Fibroblast of mammary gland (primary cell): ENCODE data around the gene THSD7B.
"Not testable (repeated sequence)": the region's sequence is repeated elsewhere in the genome, so short reads cannot be mapped to it uniquely, and the experiment has no call there.

ENCODE experiments used
- DNase-seq: peaks from one replicate; pipeline ENCODE4 v3.0.0-alpha.2; 2010; ENCODE audit warnings: low read depth
- H3K4me3 ChIP-seq: 2 replicates; pipeline ENCODE4 v1.5.1; 2011; ENCODE audit warnings: low read depth, mild to moderate bottlenecking, low read length, moderate library complexity; ENCODE audit not compliant: control insufficient read depth
- CTCF ChIP-seq: conservative IDR thresholded peaks from 2 replicates; pipeline ENCODE4 v1.5.1; 2011; ENCODE audit warnings: low read depth, low read length, inconsistent platforms; ENCODE audit not compliant: control insufficient read depth, insufficient read depth

The THSD7B gene

GRCh38 chr2:137039482-137040152 lies 274.3 kb downstream of the THSD7B start:
- no peak for TF ChIP-seq CTCF
- DNase-seq = no peak
- H3K4me3 ChIP-seq = no peak overlapping the region

- no peak overlapping the region for H3K4me3 ChIP-seq
- DNase-seq = no peak
- no peak for TF ChIP-seq CTCF
Observed at GRCh38 chr2:137047369-137047768, 282.0 kb downstream of the THSD7B start.

GRCh38 chr2:137048455-137048854 lies 283.1 kb downstream of the THSD7B start:
- no peak overlapping the region for H3K4me3 ChIP-seq
- DNase-seq = no peak
- no peak for TF ChIP-seq CTCF

DNA sequence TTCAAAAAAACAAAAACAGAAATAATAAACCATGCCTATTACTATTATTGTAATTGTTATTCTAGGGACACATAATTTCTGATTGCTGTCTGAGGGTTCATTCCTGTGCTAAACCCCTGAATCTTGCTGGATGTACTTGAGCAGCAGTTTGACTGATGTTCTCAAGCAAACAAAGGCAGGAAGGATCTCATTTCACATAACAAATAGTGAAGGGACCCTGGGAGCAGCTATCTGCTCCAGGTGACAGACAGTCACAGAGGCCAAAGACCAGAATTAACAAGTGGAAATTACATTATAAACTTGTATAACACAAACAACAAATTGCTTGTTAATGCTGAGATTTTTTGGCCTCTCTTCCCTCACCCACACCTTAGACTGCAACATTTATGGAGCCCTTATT lies 284.2 kb downstream of the THSD7B start:
- H3K4me3 ChIP-seq = no peak overlapping the region
- no peak for DNase-seq
- no peak for TF ChIP-seq CTCF

- TF ChIP-seq CTCF = peak; percentile 5
- H3K4me3 ChIP-seq = no peak overlapping the region
- DNase-seq = no peak
Observed at GRCh38 chr2:137050949-137051348, 285.6 kb downstream of the THSD7B start.

DNA sequence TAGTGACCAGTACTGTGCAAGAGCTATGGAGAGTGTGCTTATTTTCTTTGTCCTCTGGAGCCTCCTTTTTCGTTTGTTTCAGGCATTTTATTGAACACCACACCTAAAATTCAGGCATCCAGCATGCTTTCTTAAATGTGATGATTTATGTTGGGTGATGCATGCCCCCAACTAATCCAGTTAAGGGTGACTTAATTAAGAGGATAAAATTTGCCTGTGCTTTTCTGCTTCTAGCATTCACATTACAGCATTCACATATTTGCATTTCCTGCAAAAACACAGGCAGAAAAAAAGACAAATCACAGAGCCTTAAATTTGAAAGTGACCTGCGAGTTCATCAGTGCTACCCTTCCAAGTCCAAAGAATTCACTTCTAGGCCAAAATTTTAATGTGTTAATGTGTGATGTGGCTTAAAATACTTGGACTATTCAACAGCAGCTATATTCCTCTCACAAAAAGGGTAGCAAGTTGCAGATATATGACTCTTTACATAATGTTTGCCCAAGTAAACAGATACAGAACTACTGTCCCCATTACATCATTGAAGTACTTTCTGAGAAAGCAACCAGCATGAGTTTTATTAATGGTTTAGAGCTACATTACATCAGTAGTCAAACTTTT lies 286.5 kb downstream of the THSD7B start:
- TF ChIP-seq CTCF = no peak
- DNase-seq = no peak
- H3K4me3 ChIP-seq = no peak overlapping the region

- no peak for TF ChIP-seq CTCF
- no peak for DNase-seq
- no peak overlapping the region for H3K4me3 ChIP-seq
Observed at GRCh38 chr2:137056704-137057103, 291.4 kb downstream of the THSD7B start.

DNA sequence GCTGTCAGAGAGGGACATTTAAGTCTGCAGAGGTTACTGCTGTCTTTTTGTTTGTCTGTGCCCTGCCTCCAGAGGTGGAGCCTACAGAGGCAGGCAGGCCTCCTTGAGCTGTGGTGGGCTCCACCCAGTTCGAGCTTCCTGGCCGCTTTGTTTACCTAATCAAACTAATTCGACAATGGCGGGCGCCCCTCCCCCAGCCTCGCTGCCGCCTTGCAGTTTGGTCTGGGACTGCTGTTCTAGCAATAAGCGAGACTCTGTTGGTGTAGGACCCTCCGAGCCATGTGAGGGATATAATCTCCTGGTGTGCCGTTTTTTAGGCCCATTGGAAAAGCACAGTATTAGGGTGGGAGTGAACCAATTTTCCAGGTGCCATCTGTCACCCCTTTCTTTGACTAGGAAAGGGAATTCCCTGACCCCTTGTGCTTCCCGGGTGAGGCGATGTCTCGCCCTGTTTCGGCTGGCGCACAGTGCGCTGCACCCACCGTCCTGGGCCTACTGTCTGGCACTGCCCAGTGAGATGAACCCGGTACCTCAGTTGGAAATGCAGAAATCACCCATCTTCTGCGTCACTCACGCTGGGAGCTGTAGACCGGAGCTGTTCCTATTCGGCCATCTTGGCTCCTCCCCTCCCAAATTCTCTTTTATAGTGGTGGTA lies 310.9 kb downstream of the THSD7B start:
- not testable (repeated sequence) for H3K4me3 ChIP-seq, DNase-seq
